NCI-H2196 (cell line): ENCODE results near the gene B3GAT3.
A peak's percentile ranks its signal among the peaks of the same experiment; 100 is the strongest.
"Not testable (repeated sequence)": the region's sequence is repeated elsewhere in the genome, so short reads cannot be mapped to it uniquely, and the experiment has no call there.

Experiments
- DNase-seq: peaks from one replicate; lab custom pipeline; 2025; ENCODE audit not compliant: unreplicated experiment; lab: John Stamatoyannopoulos, UW

B3GAT3 gene

GRCh38 chr11:62604460-62605120 is 17.2 kb downstream of the B3GAT3 start:
- no peak for DNase-seq

GRCh38 chr11:62603776-62604299 is 17.9 kb downstream of the B3GAT3 start:
- DNase-seq: peak; percentile 7

GRCh38 chr11:62603072-62603408 is 18.7 kb downstream of the B3GAT3 start:
- DNase-seq: no peak

- peak; percentile 87 for DNase-seq
Observed at GRCh38 chr11:62602141-62603071, 19.4 kb downstream of the B3GAT3 start.

- peak; percentile 99 for DNase-seq
Observed at GRCh38 chr11:62601372-62602140, 20.2 kb downstream of the B3GAT3 start, which contains the start of gene MTA2. MTA2 (minus strand) TSS chr11:62601865; CDS start chr11:62601450, 415 bp downstream.

- peak; percentile 9 for DNase-seq
Observed at GRCh38 chr11:62601122-62601371, 20.7 kb downstream of the B3GAT3 start.

- no peak for DNase-seq
Observed at GRCh38 chr11:62600367-62601121, 21.2 kb downstream of the B3GAT3 start.

GRCh38 chr11:62599901-62600300 is 21.9 kb downstream of the B3GAT3 start:
- no peak for DNase-seq

- DNase-seq: peak; percentile 98
Observed at GRCh38 chr11:62599069-62599696, 22.6 kb downstream of the B3GAT3 start.

GRCh38 chr11:62595124-62595523 is 26.7 kb downstream of the B3GAT3 start:
- no peak for DNase-seq

GRCh38 chr11:62593434-62594044 is 28.2 kb downstream of the B3GAT3 start:
- DNase-seq: peak; percentile 70

GRCh38 chr11:62592989-62593421 is 28.8 kb downstream of the B3GAT3 start:
- DNase-seq: no peak

GRCh38 chr11:62592146-62592815 is 29.5 kb downstream of the B3GAT3 start:
- DNase-seq: no peak

GRCh38 chr11:62591448-62592145 is 30.2 kb downstream of the B3GAT3 start, which contains the start of gene TUT1:
TUT1 (minus strand) TSS chr11:62591523; CDS start chr11:62591485, 38 bp downstream.
- peak; percentile 99 for DNase-seq

GRCh38 chr11:62588966-62589637 is 32.7 kb downstream of the B3GAT3 start:
- DNase-seq: no peak

GRCh38 chr11:62585356-62585755 is 36.4 kb downstream of the B3GAT3 start:
- DNase-seq: not testable (repeated sequence)

GRCh38 chr11:62581735-62582134 is 40.1 kb downstream of the B3GAT3 start:
- not testable (repeated sequence) for DNase-seq
